ACHN (cell line): Measurements from ENCODE around the gene SERHL2.
"Not testable (repeated sequence)": the region's sequence is repeated elsewhere in the genome, so short reads cannot be mapped to it uniquely, and the experiment has no call there.

Source experiments
- DNase-seq: peaks from one replicate; pipeline ENCODE4 v3.0.0-alpha.2; 2015
- in situ Hi-C: cut with HindIII; loops from 2 replicates; pipeline ENCODE4 v1.10.0; 2017; ENCODE audit warnings: low sequenced_read_pairs, low pct_ligation_motif_present, low pct_unique_long_range_greater_than_20kb

Gene SERHL2

GRCh38 chr22:42587588-42588175, 33.9 kb downstream of the SERHL2 start:
- DNase-seq: no peak
- in situ Hi-C loops: no loop called here

- in situ Hi-C loops: no loop called here
- no peak for DNase-seq
Observed at GRCh38 chr22:42591987-42592386, 38.2 kb downstream of the SERHL2 start.

DNA sequence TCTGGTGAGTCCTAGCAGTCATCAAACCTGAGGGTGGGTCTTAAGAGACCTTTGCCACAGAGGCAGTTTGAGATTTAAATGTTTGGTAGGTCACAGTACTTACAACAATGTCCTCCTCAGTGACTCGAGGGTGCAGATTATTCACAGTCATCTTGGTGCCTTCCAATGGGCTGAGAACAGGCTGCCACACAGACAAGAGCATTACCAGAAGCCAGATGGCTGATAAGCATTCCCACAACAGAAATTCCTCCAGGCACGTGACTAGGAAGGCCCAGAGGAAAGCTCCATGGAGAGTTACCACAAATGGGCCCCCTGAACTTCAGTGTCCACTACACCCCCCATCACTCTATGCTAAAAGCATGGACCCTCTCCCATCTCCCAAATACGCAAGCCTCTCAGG, 41.7 kb downstream of the SERHL2 start:
- in situ Hi-C loops: no loop called here

DNA sequence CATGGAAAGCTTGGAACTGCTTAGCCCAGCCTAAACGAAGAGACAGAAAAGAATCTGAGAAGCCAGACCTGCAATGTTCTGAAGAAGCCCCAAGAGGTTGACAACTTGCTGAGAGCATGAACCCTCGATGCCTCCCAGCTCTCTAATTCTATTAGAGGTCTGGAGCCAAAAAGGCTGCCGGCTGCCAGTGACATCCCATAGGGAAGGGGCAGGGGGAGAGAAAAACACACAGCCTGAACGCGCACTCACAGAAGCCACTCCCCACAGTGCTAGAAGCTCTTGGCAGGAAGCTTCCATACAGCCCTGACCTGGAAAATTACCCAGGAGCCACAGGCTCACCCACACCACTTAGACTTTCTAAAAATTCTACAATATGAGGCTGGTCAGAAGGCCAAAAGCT, 42.6 kb downstream of the SERHL2 start:
- no peak for DNase-seq
- in situ Hi-C loops: no loop called here

More for the DNA sequence above, 41.7 kb downstream of the SERHL2 start:
- DNase-seq: no peak

DNA sequence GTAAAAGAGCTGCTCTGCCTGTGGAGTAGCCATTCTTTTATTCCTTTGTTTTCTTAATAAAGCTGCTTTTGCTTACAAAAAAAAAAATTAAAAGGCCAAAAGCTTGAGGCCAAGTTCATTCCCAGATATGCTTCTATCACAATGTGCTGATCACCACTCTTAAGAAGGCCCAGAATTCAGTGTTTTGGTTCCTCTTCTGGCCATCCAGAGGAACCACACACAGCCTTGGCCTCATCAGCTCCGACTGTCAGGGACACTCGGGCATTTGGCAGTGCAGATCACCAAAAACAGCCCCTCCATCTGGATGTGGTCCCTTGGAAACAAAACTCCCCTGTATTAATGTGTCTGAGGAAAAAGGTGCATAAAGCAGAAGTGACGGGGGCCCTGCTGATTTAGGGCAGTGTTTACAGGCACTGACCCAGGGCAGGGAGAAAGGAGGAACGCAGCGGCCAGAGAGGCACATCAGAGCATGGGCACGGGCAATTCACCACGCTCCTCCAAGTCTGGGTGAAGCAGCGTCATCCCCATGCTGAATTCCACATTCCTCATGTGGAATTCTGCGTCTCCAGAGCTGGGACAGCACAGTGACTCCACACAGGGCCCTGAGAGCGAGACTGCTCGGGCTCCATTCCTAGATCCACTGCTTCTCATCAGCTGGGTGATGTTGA, 43.2 kb downstream of the SERHL2 start:
- no peak for DNase-seq
- in situ Hi-C loops: no loop called here

GRCh38 chr22:42601879-42602465, 48.2 kb downstream of the SERHL2 start:
- in situ Hi-C loops: no loop called here
- DNase-seq: no peak

DNA sequence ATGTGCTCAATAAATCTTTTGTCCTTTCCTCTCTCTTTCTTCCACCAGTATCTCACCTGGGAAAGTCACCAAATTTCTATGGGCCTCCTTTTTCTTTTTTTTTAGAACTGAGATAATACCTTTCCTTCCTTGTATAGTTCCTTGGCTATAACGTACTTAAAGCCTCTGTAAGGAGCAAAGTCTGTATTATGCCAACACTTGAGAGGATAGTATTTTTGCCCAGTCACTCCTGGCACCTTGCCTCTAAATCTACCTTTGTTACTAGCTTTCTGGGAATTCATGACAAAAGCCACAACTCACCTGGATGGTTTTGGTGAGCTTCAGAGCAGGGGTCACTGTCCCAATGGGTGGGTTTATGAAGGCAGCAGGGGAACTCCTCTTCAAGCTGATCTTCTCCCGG, 48.7 kb downstream of the SERHL2 start:
- DNase-seq: no peak
- in situ Hi-C loops: no loop called here

DNA sequence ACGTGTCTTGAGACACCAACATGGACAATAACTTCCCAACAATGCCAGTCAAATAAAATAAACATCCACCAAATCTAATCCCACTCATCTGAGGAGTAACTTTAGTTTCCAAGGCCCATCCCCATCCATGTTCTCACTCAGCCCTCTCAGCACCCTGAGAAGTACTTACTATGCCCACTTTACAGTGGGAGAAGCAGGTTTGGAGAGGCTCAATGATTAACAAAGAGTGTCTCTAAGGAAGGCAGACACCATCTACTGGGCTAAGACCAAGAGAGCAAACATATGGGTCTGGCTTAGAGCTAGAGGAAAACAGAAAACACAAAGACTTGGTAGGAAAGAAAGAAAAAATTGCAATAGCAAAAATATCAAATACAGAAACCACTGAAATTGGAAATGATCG, 49.7 kb downstream of the SERHL2 start:
- peak; percentile 19 for DNase-seq
- in situ Hi-C loops: no loop called here

- DNase-seq: peak; percentile 47
- in situ Hi-C loops: no loop called here
Observed at GRCh38 chr22:42604403-42604802, 50.6 kb downstream of the SERHL2 start.

- DNase-seq, in situ Hi-C loops: not testable (repeated sequence)
Observed at GRCh38 chr22:42607641-42608040, 53.9 kb downstream of the SERHL2 start.

GRCh38 chr22:42608136-42608822, 54.5 kb downstream of the SERHL2 start:
- in situ Hi-C loops: no loop called here
- DNase-seq: no peak

DNA sequence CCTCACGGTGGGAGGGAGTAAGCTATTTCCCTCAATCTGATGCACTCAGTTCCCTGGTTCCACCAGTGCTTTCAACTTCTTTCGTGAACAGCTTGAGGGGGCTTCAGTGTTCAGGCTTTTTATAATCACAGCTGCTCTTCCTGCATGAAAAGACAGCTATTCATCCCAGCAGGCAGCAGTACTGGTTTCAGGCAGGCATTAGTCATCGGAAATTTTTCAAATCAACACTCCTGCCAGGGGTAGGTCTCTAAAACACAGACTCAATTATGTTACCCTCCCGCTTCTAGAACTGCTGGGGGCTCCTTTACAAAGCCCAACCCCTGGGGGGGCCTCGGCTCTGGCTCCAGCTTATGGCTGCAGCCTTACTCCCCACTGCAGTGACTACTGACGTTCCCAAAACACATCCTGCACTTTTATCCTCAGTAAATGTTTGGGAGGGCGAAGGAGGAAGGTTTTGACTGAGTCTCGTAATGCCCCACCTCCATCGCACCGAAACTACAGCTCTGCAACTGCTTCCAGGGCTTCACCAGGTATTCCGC, 55.1 kb downstream of the SERHL2 start:
- DNase-seq: peak; percentile 56
- in situ Hi-C loops: no loop called here

DNA sequence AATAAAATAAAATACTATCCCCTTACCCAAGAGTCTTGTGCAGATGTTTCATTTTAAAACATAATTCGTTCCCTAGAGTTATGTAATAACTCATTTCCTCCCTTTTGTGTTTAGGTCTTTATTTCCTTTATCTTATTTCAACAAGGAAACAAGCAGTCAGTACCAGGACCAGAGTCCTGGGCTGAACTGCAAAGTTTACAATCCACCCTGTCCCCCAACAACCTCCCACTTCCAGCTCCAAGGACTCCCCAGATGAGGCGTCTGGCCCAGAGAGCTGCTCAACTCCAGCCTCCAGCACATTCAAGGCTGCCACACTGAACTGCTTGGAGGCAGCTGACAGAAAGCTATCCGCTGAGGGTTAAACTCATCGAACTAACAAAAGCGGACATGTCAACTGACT, 56.4 kb downstream of the SERHL2 start:
- in situ Hi-C loops: no loop called here
- no peak for DNase-seq

DNA sequence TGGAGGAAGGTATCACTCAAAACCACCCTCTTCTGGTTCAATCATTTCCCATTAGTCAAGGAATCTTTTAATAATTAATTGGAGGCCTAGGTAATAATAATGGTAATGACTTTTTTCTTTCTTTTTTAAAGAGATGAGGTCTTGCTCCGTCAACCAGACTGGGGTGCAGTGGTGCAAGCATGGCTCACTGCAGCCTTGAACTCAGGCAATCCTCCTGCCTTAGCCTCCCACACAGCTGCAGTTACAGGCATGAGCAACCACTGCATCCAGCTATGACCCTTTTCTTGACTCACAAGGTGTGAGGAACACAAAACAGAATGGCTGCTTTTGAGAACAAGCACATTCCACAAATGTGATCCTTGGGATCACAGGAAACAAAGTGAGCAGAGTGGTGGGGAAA, 57.3 kb downstream of the SERHL2 start:
- in situ Hi-C loops: no loop called here
- no peak for DNase-seq

DNA sequence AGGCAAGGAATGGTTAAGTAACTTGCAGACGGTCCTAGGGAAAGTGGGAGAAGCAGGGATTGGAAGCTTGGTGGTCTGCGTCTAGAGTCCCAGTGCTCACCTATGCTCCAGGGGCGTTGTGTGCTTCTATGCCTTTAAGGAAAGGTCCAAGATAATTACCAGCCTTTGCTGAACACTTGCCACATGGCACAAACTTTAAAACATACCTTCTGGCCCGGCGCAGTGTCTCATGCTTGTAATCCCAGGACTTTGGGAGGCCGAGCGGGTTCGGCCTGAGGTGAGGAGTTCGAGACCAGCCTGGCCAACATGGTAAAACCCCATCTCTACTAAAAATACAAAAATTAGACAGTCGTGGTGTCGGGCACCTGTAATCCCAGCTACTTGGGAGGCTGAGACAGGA, 58.6 kb downstream of the SERHL2 start:
- DNase-seq: no peak
- in situ Hi-C loops: no loop called here

GRCh38 chr22:42613872-42614301, 60.1 kb downstream of the SERHL2 start:
- no peak for DNase-seq
- in situ Hi-C loops: no loop called here

GRCh38 chr22:42614312-42615091, 60.7 kb downstream of the SERHL2 start, which contains the start of gene POLDIP3:
POLDIP3 (minus strand) TSS chr22:42614883; CDS start chr22:42614857, 26 bp downstream.
- peak; percentile 95 for DNase-seq
- in situ Hi-C loops: no loop called here

- in situ Hi-C loops: no loop called here
- DNase-seq: peak; percentile 97
Observed at GRCh38 chr22:42615092-42615859, 61.5 kb downstream of the SERHL2 start.
